T-helper 22 cell (primary cell): ENCODE measurements around the gene PRR23B.
"Not testable (repeated sequence)": the region's sequence is repeated elsewhere in the genome, so short reads cannot be mapped to it uniquely, and the experiment has no call there.

Source experiments
- DNase-seq: peaks from one replicate; pipeline ENCODE4 v3.0.0-alpha.2; 2020; ENCODE audit warnings: low read depth

PRR23B gene

GRCh38 chr3:139020868-139021234, at the start of gene PRR23B:
Gene PRR23B, minus strand, starts transcription at chr3:139020926. Its CDS starts 265 bp downstream, at chr3:139020661.
- no peak for DNase-seq

- no peak for DNase-seq
Measured at GRCh38 chr3:139062918-139063317, 42.2 kb upstream of the PRR23B start.

GRCh38 chr3:139052802-139053600, 32.3 kb upstream of the PRR23B start:
- no peak for DNase-seq

- no peak for DNase-seq
Measured at GRCh38 chr3:139044366-139045210, 23.9 kb upstream of the PRR23B start, which contains the start of gene PRR23C. Gene PRR23C, minus strand, starts transcription at chr3:139044892. Its CDS starts 272 bp downstream, at chr3:139044620.

GRCh38 chr3:139043554-139044365, 23.0 kb upstream of the PRR23B start:
- no peak for DNase-seq

- no peak for DNase-seq
Measured at GRCh38 chr3:139037478-139037877, 16.8 kb upstream of the PRR23B start.

- DNase-seq = no peak
Measured at GRCh38 chr3:139032326-139033002, 11.7 kb upstream of the PRR23B start.

GRCh38 chr3:139030576-139030975, 9.8 kb upstream of the PRR23B start:
- DNase-seq = not testable (repeated sequence)

- no peak for DNase-seq
Measured at GRCh38 chr3:139024968-139025367, 4.2 kb upstream of the PRR23B start.

- DNase-seq = no peak
Measured at GRCh38 chr3:139020036-139020867, 474 bp downstream of the PRR23B start.

- DNase-seq = no peak
Measured at GRCh38 chr3:139016430-139017048, 4.2 kb downstream of the PRR23B start.

GRCh38 chr3:139006051-139006716, 14.5 kb downstream of the PRR23B start, which contains the start of gene PRR23A:
Gene PRR23A, minus strand, starts transcription at chr3:139006268. Its CDS starts 0 bp downstream, at chr3:139006268.
- DNase-seq = no peak

- no peak for DNase-seq
Measured at GRCh38 chr3:139005356-139005993, 15.3 kb downstream of the PRR23B start.

- DNase-seq = no peak
Measured at GRCh38 chr3:138995706-138996105, 25.0 kb downstream of the PRR23B start.

GRCh38 chr3:138987181-138987580, 33.5 kb downstream of the PRR23B start:
- DNase-seq = no peak

GRCh38 chr3:138985932-138986331, 34.8 kb downstream of the PRR23B start:
- no peak for DNase-seq

GRCh38 chr3:138984816-138985215, 35.9 kb downstream of the PRR23B start:
- no peak for DNase-seq

- no peak for DNase-seq
Measured at GRCh38 chr3:138976047-138976446, 44.7 kb downstream of the PRR23B start.

- no peak for DNase-seq
Measured at GRCh38 chr3:138975351-138975750, 45.4 kb downstream of the PRR23B start.
